Activated naive CD8-positive, alpha-beta T cell treated with anti-CD3 and anti-CD28 coated beads, Interleukin-2, amount 50 U/mL, for 16 hours (primary cell): ENCODE results near the gene GNAT3.

Experiments used
- DNase-seq: peaks from one replicate; pipeline ENCODE4 v3.0.0-alpha.2; 2020; ENCODE audit warnings: low read depth, low spot score

The GNAT3 gene

GRCh38 chr7:80511964-80512363 is at the start of gene GNAT3:
GNAT3 (minus strand) TSS chr7:80512064; CDS start chr7:80511926, 138 bp downstream.
- no peak for DNase-seq

DNA sequence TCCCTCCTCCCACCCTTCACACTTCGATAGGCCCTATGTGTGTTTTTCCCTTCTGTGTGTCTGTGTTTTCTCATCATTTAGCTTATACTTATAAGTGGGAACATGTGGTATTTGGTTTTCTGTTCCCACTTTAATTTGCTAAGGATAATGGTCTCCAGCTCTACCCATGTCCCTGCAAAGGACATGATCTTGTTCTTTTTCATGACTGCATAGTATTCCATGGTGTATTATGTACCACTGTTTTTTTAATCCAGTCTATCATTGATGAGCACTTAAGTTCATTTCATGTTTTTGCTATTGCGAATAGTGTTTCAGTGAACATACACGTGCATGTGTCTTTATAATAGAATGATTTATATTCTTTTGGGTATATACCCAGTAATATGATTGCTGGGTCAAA is 46.3 kb upstream of the GNAT3 start:
- no peak for DNase-seq

- DNase-seq = no peak
Observed at GRCh38 chr7:80552031-80552694, 40.3 kb upstream of the GNAT3 start.

DNA sequence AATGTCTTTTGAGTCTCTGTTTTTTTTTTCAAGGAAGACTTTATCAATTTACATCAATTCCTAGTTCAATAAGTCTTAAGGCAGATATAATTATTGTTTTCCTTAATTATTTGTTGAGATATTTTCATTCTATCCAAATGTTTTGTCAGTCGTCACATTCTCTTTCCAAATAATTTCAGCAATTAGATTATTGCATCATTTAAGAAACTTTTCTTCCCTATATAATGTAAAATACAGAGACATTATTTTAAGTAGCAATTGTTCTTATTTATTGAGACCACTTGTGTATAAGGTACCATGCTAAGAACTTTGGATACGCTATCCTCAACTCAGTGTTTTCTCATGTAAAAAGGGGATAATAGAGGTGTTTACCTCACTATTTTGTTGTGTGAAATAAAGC is 38.1 kb upstream of the GNAT3 start:
- no peak for DNase-seq

DNA sequence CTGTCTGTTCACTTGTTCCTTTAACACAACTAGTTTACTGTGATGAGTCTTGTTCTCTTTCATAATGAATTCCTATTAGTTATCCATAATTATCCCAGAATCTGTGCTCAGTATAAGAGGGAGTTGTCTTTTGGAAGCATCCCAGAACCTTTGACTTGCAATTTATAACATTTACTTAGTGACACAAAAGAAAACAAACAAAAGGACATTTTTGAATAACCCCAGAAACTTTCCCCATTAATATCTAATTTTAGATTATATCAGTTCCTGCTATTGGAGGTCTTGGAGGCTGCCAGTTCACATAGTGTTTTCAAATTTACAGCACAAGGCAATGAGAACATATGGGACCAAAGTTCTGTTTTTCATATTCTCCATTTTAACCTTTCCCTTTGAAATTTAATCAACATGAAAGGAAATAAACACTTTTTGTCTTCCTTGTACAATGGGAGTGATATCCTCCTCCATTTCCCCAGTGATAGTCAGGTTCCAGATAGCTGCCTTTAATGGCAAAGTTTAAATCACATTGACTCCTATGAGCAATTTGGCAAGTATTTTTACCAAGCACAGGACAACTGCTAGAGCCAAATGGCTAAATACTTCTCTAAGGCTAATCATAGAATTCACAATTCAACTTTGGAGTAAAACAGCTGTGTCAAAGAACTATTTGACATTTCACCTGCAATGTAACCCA is 37.1 kb upstream of the GNAT3 start:
- no peak for DNase-seq

GRCh38 chr7:80542398-80542797 is 30.5 kb upstream of the GNAT3 start:
- DNase-seq = no peak

- DNase-seq = no peak
Observed at GRCh38 chr7:80540836-80541235, 29.0 kb upstream of the GNAT3 start.

DNA sequence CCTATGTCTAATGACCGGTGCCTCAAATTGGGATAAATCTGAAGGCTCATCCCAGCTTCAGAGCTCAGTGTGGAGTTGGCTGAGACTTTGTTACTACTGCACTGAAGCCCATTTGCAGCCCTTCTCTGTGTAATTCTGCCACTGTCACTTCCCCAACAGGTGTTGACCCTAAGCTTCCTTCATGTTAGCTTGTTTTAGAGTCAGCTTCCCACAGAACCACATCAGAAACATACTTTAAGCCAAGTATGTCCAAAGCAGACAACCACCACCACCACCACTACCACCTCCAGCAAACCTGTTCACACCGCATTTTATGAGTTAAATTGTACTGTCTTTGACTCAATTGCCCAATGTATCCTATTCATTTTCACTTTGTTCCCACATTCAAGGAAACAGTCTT is 25.2 kb upstream of the GNAT3 start:
- DNase-seq = no peak

DNA sequence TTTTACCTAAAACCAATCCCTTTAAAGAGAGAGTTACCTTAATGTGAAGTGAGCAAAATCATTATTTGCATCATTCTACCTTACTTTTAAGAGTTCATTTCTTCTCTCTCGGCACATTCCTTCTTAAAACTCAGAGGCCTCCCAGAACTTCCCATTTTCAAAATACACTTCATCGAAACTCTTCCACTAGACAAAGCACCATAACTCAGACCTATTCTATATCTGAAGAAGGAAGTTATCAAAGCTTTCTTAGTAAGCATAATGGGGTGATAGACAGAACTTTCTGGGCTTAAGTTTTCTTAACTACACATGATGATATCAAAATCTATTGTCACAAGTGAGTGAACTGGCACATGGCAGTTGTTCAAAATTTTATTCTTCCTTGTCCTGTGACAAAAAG is 24.6 kb upstream of the GNAT3 start:
- no peak for DNase-seq

- no peak for DNase-seq
Observed at GRCh38 chr7:80533287-80533686, 21.4 kb upstream of the GNAT3 start.

DNA sequence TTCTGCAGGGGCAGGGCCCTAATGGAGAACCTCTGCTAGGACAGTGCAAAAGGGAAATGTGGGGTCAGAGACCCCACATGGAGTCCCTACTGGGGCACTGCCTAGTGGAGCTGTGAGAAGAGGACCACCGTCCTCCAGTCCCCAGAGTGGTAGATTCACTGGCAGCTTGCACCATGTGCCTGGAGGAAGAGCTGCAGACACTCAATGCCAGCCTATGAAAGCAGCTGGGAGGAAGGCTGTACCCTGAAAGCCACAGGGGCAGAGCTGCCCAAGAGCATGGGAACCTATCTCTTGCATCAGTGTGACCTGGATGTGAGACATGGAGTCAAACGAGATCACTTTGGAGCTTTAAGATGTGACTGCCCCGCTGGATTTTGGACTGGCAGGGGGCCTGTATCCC is 20.3 kb upstream of the GNAT3 start:
- DNase-seq = no peak

DNA sequence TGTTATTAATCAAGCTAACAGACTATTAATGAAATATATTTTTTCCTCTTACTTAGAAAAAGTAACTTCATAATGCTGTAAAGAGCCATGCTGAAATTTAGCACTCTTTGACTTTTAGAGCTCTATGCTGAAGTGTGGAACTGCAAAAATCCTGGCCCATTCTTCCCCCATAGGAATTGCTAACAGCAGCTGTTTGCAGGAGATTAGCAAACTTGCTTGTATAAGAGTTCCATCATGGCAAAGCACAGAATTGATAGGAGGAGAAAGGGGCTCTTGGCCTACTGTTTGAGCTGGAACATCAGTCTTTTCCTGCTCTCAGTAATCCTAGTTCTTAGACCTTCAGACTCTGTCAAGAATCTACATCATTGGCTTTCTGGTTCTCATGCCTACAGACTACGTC is 18.3 kb upstream of the GNAT3 start:
- DNase-seq = no peak

DNA sequence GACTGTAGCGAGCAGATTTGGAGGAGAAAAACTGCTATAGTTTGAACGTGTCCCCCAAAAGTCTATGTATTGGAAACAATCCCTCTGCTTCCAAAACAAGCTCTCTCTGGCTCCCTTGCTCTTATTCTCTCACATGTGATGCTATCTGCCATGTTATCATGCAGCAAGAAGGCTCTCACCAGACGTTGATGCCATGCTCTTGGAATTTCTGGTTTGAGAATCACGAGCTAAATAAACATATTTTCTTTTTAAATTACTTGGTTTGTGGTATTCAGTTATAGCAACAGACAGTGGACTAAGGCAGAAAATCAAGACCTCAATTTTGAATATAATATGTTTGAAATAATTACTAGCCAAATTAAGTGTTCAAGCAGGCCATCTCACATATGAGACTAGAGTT is 17.5 kb upstream of the GNAT3 start:
- no peak for DNase-seq

DNA sequence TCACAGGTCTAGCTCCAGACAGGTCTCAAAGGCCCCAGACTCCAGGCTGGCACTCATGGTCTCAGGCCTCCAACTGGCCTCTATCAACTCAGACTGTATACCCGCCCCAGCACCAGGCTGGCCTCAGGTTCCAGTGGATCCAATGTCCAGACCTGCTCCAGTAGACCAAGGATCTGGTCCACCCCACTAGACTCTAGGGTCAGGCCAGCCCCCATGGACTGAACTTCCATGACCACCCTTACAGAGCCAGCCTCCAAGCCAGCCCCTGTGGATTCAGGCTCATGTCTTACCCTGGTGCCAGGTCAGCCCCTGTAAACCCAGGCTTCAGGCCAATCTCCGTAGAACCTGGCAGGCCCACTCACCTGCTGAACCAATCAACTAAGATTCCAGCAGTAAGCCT is 16.8 kb upstream of the GNAT3 start:
- no peak for DNase-seq

GRCh38 chr7:80526472-80526871 is 14.6 kb upstream of the GNAT3 start:
- DNase-seq = no peak

- DNase-seq = no peak
Observed at GRCh38 chr7:80524693-80525092, 12.8 kb upstream of the GNAT3 start.

- DNase-seq = no peak
Observed at GRCh38 chr7:80521809-80522208, 9.9 kb upstream of the GNAT3 start.

- DNase-seq = no peak
Observed at GRCh38 chr7:80520199-80520598, 8.3 kb upstream of the GNAT3 start.

GRCh38 chr7:80517282-80517747 is 5.5 kb upstream of the GNAT3 start:
- DNase-seq = no peak

DNA sequence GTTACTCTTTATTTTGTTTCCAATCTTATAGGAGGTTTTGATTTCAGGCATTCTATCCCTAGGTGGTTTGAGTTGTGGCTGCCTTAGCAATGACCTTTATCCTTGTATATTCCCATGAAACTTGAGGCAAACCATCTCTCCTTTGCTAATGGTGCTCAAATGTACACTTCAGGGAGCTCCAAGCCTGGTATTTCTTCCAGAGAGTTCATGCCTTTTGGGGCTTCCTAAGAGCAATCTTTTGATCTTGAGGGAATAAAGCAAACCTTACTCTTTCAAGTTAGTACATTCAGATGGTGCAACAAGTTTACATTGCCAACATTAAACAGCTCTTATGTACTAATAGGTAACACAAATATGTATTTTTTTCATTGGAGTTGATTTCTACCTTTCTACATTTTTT is 3.4 kb upstream of the GNAT3 start:
- DNase-seq = no peak

DNA sequence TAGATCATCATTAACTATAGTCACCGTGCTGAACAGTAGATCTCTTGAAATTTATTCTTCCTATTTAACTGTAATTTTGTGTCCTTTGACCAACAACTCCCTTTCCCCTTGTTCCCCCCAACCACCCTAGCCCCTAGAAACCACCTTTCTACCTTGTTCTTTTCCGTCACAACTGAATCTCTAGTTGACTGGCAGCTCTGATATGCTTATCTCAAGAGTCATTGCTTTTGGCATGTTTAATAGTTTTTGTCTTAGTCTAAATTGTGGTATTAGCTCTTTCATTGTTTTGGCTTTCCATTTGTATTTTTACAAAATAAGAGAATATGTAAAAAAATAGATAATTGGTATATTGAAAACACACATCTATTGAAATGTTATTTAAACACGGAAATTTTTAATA is 1.8 kb downstream of the GNAT3 start:
- no peak for DNase-seq

- DNase-seq = no peak
Observed at GRCh38 chr7:80508440-80508839, 3.4 kb downstream of the GNAT3 start.

GRCh38 chr7:80505900-80506500 is 5.9 kb downstream of the GNAT3 start:
- DNase-seq = no peak
